WTC11 (cell line): ENCODE results near the gene CNKSR3.

Source experiments
- CREB1 ChIP-seq: sonication (generic); formaldehyde crosslinking; IDR thresholded peaks from 2 replicates; pipeline ENCODE4 v1.8.0; 2023; ENCODE audit warnings: mild to moderate bottlenecking, missing genetic modification reagents
- ETV6 ChIP-seq: sonication (generic); formaldehyde crosslinking; IDR thresholded peaks from 2 replicates; pipeline ENCODE4 v1.8.1; 2022; ENCODE audit warnings: mild to moderate bottlenecking, missing genetic modification reagents
- JAZF1 ChIP-seq: fragments of 250-450 bp; sonication (Bioruptor Pico); IDR thresholded peaks from 2 replicates; pipeline ENCODE4 v1.9.0; 2021; ENCODE audit warnings: moderate library complexity, mild to moderate bottlenecking, inconsistent platforms
- JUN ChIP-seq: sonication (generic); formaldehyde crosslinking; IDR thresholded peaks from 2 replicates; pipeline ENCODE4 v1.8.0; 2023; ENCODE audit warnings: mild to moderate bottlenecking, missing genetic modification reagents
- NFE2L1 ChIP-seq: sonication (generic); formaldehyde crosslinking; IDR thresholded peaks from 2 replicates; pipeline ENCODE4 v1.8.1; 2023; ENCODE audit warnings: missing genetic modification reagents
- SP1 ChIP-seq: sonication (generic); formaldehyde crosslinking; conservative IDR thresholded peaks from 2 replicates; pipeline ENCODE4 v1.8.1; 2022; ENCODE audit warnings: missing genetic modification reagents
- ZNF263 ChIP-seq: sonication (generic); formaldehyde crosslinking; IDR thresholded peaks from 2 replicates; pipeline ENCODE4 v1.8.1; 2022; ENCODE audit warnings: low read depth, mild to moderate bottlenecking, moderate library complexity, missing genetic modification reagents
- TF ChIP-seq, protein P1 (sequence below): fragments of 200-600 bp; IDR thresholded peaks from 2 replicates; pipeline ENCODE4 v1.8.0; 2022; ENCODE audit warnings: antibody characterized with exemption
- TF ChIP-seq, protein P2 (sequence below): fragments of 250-450 bp; sonication (Bioruptor Pico); IDR thresholded peaks from 2 replicates; pipeline ENCODE4 v1.9.0; 2021; ENCODE audit warnings: mild to moderate bottlenecking
- TF ChIP-seq, protein P3 (sequence below): sonication (generic); formaldehyde crosslinking; IDR thresholded peaks from 2 replicates; pipeline ENCODE4 v1.8.0; 2022; ENCODE audit warnings: mild to moderate bottlenecking, missing genetic modification reagents
- TF ChIP-seq, protein P4 (sequence below): sonication (generic); formaldehyde crosslinking; IDR thresholded peaks from 2 replicates; pipeline ENCODE4 v1.8.1; 2023; ENCODE audit warnings: mild to moderate bottlenecking, missing genetic modification reagents
- TF ChIP-seq, protein P5 (sequence below): sonication (generic); formaldehyde crosslinking; IDR thresholded peaks from 2 replicates; pipeline ENCODE4 v1.8.1; 2022; ENCODE audit warnings: low read depth, mild to moderate bottlenecking, moderate library complexity, missing genetic modification reagents, borderline replicate concordance
- TF ChIP-seq, protein P6 (sequence below): fragments of 250-450 bp; sonication (Bioruptor Pico); IDR thresholded peaks from 2 replicates; pipeline ENCODE4 v1.8.0; 2021; ENCODE audit warnings: mild to moderate bottlenecking

DNA sequence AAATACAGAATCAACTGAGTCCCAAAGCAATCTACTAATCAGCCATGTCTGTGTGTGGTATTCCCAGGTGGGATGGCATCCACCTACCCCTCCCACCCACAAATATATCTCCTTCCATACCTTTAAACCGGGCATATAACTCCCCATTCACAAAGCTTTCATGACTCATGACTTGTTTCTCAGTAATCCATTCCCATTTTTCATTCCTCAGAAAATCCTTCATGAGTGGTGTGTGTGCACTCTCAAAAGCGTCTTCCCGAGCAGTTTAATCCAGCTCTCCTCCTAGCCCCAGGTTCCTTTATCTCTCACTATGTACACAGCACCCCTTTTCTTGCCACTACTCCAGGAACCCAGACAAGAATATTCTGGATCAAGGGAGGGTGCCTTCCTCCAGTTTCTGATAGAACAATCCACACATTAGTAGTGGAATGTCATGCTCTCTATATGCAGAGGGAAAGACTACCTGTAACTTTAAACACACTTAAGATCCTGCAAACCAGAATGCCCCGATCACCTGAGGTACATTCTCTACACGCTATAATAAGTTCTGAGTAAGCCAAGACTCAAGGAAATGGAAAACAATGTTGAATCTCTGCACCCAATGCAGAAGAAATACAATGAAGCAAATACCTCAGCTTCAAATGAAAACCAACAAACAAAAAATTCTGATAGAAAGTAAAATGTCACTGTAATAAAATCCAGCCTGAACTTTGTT, 98.2 kb downstream of the CNKSR3 start:
- TF ChIP-seq SP1 (CRISPR knock-in tag) (no peak), JAZF1 (CRISPR knock-in tag) (no peak), JUN (CRISPR knock-in tag) (no peak), ZNF263 (CRISPR knock-in tag) (no peak), ETV6 (CRISPR knock-in tag) (no peak), CREB1 (CRISPR knock-in tag) (no peak), NFE2L1 (CRISPR knock-in tag) (no peak)
- TF ChIP-seq, protein P1, sequence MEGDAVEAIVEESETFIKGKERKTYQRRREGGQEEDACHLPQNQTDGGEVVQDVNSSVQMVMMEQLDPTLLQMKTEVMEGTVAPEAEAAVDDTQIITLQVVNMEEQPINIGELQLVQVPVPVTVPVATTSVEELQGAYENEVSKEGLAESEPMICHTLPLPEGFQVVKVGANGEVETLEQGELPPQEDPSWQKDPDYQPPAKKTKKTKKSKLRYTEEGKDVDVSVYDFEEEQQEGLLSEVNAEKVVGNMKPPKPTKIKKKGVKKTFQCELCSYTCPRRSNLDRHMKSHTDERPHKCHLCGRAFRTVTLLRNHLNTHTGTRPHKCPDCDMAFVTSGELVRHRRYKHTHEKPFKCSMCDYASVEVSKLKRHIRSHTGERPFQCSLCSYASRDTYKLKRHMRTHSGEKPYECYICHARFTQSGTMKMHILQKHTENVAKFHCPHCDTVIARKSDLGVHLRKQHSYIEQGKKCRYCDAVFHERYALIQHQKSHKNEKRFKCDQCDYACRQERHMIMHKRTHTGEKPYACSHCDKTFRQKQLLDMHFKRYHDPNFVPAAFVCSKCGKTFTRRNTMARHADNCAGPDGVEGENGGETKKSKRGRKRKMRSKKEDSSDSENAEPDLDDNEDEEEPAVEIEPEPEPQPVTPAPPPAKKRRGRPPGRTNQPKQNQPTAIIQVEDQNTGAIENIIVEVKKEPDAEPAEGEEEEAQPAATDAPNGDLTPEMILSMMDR, result no peak
- TF ChIP-seq, protein P2, sequence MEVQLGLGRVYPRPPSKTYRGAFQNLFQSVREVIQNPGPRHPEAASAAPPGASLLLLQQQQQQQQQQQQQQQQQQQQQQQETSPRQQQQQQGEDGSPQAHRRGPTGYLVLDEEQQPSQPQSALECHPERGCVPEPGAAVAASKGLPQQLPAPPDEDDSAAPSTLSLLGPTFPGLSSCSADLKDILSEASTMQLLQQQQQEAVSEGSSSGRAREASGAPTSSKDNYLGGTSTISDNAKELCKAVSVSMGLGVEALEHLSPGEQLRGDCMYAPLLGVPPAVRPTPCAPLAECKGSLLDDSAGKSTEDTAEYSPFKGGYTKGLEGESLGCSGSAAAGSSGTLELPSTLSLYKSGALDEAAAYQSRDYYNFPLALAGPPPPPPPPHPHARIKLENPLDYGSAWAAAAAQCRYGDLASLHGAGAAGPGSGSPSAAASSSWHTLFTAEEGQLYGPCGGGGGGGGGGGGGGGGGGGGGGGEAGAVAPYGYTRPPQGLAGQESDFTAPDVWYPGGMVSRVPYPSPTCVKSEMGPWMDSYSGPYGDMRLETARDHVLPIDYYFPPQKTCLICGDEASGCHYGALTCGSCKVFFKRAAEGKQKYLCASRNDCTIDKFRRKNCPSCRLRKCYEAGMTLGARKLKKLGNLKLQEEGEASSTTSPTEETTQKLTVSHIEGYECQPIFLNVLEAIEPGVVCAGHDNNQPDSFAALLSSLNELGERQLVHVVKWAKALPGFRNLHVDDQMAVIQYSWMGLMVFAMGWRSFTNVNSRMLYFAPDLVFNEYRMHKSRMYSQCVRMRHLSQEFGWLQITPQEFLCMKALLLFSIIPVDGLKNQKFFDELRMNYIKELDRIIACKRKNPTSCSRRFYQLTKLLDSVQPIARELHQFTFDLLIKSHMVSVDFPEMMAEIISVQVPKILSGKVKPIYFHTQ (CRISPR knock-in tag), result no peak
- TF ChIP-seq, protein P3, sequence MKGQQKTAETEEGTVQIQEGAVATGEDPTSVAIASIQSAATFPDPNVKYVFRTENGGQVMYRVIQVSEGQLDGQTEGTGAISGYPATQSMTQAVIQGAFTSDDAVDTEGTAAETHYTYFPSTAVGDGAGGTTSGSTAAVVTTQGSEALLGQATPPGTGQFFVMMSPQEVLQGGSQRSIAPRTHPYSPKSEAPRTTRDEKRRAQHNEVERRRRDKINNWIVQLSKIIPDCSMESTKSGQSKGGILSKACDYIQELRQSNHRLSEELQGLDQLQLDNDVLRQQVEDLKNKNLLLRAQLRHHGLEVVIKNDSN (CRISPR knock-in tag), result no peak
- TF ChIP-seq, protein P4, sequence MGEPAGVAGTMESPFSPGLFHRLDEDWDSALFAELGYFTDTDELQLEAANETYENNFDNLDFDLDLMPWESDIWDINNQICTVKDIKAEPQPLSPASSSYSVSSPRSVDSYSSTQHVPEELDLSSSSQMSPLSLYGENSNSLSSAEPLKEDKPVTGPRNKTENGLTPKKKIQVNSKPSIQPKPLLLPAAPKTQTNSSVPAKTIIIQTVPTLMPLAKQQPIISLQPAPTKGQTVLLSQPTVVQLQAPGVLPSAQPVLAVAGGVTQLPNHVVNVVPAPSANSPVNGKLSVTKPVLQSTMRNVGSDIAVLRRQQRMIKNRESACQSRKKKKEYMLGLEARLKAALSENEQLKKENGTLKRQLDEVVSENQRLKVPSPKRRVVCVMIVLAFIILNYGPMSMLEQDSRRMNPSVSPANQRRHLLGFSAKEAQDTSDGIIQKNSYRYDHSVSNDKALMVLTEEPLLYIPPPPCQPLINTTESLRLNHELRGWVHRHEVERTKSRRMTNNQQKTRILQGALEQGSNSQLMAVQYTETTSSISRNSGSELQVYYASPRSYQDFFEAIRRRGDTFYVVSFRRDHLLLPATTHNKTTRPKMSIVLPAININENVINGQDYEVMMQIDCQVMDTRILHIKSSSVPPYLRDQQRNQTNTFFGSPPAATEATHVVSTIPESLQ, result no peak
- TF ChIP-seq, protein P5, sequence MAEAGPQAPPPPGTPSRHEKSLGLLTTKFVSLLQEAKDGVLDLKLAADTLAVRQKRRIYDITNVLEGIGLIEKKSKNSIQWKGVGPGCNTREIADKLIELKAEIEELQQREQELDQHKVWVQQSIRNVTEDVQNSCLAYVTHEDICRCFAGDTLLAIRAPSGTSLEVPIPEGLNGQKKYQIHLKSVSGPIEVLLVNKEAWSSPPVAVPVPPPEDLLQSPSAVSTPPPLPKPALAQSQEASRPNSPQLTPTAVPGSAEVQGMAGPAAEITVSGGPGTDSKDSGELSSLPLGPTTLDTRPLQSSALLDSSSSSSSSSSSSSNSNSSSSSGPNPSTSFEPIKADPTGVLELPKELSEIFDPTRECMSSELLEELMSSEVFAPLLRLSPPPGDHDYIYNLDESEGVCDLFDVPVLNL (CRISPR knock-in tag), result no peak
- TF ChIP-seq, protein P6, sequence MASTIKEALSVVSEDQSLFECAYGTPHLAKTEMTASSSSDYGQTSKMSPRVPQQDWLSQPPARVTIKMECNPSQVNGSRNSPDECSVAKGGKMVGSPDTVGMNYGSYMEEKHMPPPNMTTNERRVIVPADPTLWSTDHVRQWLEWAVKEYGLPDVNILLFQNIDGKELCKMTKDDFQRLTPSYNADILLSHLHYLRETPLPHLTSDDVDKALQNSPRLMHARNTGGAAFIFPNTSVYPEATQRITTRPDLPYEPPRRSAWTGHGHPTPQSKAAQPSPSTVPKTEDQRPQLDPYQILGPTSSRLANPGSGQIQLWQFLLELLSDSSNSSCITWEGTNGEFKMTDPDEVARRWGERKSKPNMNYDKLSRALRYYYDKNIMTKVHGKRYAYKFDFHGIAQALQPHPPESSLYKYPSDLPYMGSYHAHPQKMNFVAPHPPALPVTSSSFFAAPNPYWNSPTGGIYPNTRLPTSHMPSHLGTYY (CRISPR knock-in tag), result no peak
